HG03135 (cell line): ENCODE results near the gene PPRC1.

Source experiments
- ATAC-seq: cut with Tn5 transposase; IDR thresholded peaks from one replicate; pipeline ENCODE4 v1.9.1; 2021; ENCODE audit warnings: mild to moderate bottlenecking, moderate library complexity; ENCODE audit not compliant: unreplicated experiment

The PPRC1 gene

DNA sequence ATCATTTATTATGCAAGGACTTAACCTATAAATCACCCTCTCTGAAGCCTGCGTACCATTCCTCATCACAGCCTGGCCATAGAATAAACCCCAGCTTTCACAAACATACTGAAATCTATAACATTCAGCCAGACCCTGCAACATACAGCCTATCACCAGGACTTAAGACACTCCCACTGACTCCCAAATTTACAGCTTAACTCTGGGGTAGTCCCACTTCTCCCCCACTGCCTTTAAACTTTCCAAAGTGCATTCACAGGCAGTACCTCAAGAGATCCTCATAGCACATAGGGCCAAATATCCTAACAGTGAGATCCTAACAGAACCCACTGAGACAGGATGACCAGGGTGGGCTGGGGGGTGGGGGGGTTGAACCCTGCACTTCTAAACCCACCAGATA is 16.2 kb upstream of the PPRC1 start:
- ATAC-seq, result no peak

DNA sequence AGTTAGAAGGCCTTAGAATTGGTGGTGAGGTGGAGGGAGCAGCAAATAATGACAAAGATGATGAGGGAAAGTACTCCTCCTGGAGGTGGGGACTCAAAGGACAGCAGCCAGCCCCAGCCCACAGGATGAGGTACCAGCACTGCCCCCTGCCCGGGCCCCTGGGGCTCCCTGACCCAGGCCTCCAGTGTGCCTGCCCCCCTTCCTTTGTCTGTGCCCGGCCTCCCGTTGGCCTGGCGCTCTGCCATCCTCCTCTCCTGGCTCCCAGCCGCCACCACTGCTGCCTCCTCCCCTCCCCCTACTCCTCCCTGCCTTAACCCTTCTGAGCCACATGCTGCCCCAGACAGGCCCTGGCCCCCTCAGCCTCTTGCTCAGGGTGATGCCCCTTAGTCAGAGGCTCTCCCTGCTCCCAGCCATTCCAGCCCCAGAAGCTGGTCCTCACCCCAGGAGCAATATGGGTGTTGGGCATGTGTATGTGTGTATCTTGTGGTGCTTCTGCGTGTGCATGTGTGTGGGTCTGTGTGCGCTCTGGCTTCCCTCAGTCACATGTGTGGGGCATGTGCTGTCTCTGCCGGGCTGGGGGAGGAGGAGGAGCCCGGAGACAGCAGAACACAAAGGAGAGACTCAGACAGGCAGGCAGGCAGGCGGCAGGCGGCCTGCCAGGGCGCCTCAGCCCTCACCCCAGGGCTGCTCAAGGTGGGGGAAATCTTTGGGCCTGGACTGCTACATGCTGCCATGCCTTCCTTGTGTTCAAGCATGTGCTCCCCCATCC is 15.3 kb upstream of the PPRC1 start:
- ATAC-seq, result no peak

DNA sequence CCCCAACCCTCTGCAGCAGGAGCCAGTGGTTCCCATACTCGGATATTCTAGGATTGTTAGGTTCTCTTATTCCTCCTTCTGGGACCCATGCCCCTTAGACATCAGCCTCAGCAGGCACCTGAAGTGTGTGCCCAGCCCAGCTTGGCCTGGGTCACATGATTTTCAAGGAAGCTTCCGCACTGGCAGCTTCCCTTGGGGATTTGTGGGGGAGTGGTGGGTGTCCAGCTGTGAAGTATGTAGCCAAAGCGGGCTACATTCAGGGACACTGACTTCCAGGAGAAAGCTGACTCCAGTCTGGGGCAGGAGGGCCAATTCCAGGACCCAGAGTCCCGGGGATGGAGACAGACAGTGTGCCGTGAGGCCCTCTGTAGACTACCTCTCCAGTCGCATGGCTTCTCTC is 14.0 kb upstream of the PPRC1 start:
- no peak for ATAC-seq

DNA sequence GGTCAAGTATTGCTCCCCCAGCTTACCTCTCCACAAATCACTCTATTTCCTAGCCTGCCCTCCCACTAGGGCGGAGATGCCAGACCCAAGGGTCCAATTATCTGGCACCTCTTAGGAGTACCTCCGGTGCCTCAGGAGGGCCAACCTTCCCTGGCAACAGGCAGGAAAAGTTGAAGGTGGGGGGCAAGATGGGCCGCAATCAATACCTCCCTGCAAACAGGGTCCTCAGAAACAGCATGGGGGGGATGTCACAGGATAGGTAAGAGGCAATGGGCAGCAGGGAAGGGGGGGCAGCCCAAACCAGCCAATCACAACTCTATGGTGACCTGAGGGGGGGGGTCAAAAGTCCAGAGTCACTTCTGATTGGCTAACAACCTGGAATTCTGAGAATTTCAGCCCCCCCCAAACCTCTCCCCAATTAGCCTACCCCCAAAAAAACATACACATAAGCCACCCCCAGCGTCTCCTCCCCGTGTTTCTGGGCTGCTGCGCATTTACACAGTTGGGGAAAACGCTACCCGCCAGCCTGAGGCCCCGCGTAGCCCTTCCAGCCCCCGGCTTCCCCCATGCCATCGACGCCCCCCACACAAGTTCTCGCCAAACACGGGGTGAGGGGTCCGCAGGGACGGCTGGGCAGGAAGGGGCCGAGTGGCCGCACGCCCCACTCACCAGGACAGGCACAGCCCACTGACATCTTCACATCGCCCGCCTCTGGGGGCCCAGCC is 13.3 kb upstream of the PPRC1 start:
- no peak for ATAC-seq

DNA sequence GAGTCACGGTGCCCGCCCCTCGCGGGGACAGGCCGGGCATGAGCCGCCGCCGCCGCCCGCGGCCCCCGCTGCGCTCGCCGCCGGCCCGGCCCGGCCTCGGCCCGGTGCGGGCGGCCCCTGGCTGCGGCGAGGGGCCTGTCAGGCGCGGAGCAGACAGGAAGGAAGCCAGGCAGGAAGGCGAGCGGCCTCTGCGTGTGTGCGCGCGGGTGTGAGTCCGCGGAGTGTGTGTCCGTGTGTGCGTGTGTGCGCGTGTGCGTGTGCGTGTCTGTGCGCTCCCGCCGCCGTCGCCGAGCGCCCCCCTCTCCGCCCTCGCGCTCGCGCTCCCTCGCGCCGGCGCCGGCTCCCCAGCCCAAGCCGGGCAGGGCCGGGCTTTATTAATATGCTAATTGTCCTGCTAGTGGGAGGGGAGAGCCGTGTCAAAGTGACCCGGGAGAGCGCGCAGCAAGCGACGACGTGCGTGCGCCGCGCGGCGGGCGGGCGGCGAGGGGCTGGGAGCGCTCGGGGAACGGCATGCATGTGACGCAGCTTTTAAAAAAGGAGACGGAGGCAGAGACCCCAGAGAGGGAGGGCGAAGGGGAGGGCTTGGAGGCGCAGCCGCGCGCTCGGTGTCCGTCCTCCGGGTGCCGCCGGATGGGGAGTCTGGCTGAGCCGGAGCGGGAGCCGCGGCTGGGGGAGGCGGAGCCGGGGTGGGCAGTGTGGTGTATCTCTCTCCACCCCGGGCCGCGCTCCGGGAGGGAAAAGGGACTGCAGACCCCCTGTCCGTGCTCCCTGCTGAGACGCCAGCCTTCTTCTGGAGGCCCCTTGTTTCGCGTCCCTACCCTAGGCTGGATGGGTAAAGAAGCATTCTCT is 12.5 kb upstream of the PPRC1 start, which contains the start of gene LDB1:
Gene LDB1 (minus strand): TSS at position 227 of the 849 bp plus-strand sequence. CDS start 258 bp downstream, outside the sequence.
- peak; percentile 59 for ATAC-seq

DNA sequence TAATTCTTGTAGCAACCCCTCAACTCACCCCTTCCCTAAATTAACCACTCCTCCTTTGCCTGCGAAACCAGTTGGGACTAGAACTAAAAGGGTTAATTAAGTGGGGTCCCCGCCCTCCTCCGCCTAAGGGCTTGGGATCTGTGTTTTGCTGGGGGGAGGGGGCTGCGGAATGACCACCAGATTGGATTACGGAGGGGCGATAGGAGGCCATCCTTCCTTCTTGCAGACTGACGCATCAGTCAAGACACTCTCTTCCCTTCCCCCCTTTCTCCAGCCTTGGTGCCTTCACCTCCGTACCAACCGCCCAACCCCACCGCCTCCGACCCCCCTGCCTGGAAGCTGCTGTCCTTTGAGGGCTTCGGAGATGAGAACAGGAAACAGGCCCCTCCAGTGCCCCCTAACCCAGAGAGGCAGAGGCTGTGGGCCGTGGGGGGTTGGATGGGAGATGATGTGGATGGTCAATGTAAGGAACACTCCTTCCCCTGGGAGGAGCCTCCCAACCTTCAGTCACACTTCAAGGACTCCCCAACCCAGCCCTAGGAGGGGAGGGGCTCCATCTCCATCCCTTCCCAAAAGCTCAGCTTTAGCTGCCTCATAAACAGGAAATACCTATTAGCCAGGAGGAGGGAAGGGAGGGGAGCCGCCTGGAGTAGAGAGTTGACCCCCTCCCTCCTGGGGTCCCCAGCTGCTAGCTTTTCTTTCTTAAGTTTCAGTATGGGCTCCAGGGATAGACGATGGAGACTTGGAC is 11.7 kb upstream of the PPRC1 start:
- ATAC-seq, result no peak

DNA sequence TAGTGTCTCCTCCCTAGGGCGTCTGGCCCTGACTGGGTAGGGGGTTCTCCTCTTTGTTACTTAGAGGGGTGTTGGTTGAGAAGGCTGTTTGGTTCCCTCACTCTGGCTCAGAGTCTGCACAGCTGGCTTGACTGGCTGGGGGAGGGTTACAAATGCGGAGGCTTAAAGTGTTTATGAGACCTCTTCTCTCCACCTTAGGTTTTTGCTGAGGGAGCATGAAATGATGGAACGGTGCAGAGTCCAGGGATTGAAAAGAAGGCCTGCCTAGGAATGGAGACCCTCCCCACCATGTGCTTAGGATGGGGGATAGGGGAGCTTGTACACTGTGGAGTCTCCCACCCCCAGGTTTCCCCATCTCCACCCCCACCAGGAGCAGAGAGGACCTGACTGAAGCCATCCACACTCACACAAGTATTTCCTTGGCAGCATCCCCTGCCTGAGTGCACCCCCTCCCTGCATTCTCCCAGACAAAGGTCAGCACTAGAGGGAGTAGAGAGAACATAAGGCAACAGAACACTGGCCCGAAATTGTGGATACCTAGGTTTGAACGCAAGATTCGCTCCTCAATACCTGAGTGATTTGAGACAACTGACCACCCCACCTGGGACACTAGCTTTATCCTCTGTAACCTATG is 11.0 kb upstream of the PPRC1 start:
- ATAC-seq, result no peak

DNA sequence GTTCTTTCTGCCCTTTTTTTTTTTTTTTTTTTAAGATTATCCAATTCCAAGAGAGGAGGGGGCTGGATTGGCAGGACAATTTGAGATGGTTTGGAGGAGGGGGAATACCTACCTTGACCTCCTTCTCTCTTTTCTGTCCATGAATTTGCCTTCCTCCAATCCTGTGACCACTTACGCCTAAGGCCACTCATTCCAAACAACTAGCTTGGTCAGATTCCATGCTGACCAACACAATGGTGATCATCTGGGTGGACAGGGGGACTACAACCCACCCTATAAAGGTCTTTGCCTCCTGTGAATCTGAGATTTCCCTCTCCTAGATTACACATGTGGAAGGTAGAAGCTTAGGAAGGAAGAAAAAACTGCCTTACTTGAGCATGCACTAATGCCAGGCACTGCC is 10.4 kb upstream of the PPRC1 start:
- no peak for ATAC-seq

DNA sequence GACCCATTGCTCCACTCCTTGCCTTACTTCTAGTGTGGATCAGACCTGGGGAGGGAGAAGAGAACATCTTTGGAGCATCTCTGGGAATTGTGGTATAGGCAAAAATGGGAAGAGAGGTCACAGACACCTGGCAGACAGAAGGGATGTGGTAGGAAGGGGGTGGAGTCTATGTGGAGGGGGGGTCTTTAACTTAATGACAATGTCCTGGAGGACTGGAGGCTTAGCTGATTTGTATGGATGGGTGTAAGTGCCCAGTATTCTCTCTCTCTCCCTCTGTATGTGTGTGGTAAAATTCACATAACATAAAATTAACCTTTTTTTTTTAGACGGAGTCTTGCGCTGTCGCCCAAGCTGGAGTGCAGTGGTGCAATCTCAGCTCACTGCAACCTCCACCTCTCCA is 9.6 kb upstream of the PPRC1 start:
- ATAC-seq, result no peak

DNA sequence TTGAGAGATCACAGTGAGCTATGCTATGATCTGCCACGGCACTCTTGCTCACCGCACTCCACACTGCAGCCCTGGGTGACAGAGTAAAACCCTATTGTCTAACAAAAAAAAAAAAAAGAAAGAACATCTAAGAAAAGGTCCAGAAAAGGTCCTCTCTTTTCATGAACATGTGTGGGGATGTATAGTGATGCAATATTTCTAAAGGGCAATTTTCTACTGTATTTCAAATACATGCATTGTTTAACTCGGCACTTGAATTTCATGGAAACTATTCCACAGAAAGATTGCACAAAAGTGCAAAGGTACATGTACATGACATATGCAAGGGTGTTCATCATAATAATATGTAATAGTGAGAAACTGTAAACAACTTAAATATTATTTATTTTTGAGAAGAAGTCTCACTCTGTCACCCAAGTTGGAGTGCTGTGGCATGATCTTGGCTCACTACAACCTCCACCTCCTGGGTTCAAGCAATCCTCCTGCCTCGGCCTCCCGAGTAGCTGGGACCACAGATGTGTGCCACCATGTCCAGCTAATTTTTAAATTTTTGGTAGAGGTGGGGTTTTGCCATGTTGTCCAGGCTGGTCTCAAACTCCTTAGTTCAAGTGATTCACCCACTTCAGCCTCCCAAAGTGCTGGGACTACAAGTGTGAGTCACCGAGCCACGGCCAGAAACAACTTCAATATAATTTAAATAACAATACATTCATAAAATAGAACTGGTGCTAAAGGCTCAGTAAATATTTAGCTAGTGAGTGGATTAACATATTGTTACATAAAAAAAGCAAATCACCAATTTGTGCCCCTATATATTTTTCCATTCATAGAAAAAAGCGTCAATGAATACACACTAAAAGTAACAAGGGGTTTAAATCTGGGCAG is 1.3 kb upstream of the PPRC1 start:
- no peak for ATAC-seq

DNA sequence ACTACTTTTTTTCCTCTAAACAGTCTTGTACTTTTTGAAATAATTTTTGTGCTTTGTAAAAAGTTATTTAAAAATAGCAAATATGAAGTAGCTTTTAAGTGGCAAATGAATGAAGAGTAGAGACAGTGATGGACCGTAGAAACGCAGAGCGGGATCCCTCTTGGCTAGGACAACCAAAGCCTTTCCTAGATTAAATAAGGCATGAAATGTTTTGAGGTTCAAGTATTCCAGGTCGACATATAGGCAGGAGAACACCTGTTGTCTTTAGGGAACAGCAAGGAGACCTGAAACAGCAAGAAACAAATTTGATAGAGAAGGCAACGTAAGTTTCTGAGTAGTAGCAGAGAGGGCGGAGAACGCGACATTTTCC is 662 bp upstream of the PPRC1 start:
- ATAC-seq, result no peak

DNA sequence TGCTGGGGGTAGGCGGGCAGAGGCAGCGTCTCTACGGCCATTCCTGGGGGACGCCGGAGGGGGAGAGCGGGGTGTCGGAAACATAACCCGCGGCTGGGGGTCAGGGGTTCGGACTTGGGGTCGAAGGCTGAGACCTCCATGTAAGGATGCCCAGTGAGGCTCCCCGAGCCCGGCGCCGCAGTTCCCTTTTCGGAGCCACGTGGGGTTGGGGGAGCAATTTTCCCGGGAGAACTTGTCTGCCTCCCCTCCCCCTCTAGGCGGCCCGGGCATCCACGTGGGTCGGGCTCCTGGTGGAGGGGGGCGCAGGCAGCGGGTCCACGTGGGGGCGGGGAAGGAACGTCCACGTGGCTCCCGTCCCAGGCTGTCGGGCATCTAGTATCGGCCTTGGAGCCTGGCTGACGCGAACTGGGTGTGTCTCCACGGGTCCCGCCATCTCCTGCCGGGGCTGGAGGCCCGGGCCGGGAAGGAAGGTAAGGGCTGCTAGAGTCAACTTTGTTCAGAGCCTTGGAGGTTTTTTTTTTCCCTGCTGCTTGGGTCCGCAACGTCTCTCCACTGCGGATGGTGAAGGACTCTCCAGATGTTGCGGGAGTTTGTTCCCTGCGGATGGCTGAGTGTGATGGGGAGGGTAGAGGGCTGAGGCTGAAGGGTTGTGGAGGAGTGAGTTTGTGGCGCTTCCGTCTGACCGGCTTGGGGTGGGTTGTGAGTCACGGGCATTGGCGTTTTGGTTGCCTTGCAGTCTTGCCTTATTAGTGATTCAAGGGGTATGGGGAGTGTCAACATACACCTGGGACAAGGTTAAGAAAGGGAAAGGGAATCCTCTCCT is 744 bp downstream of the PPRC1 start:
- ATAC-seq, result no peak

DNA sequence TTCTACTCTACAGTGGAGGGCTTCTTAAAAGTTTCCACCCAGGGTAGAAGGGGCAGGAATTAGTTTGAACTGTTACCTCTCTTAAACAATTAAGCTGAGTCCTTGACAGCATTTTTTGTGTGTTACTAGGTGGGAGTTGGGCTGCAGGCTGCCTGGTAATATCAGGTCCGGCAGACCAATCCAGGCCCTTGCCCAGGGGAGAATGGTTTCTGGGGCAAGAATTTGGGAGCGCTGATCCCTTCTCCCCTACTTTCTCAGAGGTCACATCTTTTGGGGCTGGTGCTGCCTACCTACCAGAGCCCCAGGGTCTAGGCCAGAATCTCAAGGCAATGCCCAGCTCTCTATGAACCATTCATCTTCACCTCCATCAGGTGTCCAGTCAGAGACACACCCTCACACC is 1.6 kb downstream of the PPRC1 start:
- ATAC-seq, result no peak

DNA sequence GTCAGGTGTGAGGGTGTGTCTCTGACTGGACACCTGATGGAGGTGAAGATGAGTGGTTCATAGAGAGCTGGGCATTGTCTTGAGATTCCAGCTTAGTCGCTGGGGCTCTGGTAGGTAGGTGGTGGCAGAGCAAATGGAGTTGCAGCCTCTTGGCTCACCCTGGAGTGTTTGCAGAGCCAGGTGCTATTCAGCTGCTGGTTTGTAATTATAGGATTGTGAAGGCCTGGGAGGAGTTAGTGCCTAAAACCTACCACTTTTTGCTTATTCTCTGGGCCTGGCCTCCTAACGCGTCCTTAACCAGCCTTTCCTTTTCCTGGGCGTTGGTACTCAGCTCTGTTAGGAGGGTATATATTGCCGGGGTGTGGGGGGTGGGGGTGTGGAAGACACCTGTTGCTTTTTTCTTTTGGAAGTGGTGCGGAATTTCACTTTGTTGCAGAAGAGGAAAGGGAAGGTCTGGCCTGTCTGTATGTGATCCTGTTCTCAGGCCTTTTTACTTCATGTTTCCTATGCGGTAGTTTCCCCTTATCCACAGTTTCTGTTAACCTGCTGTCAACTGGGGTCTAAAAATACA is 3.2 kb downstream of the PPRC1 start:
- ATAC-seq, result no peak

DNA sequence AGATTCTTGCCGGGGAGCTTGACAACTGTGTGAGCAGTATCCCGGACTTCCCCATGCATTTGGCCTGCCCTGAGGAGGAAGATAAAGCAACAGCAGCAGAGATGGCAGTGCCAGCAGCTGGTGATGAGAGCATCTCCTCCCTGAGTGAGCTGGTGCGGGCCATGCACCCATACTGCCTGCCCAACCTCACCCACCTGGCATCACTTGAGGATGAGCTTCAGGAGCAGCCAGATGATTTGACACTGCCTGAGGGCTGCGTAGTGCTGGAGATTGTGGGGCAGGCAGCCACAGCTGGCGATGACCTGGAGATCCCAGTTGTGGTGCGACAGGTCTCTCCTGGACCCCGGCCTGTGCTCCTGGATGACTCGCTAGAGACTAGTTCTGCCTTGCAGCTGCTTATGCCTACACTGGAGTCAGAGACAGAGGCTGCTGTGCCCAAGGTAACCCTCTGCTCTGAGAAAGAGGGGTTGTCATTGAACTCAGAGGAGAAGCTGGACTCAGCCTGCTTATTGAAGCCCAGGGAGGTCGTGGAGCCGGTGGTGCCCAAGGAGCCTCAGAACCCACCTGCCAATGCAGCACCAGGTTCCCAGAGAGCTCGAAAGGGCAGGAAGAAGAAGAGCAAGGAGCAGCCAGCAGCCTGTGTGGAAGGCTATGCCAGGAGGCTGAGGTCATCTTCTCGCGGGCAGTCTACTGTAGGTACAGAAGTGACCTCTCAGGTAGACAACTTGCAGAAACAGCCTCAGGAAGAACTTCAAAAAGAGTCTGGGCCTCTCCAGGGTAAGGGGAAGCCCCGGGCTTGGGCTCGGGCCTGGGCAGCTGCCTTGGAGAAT is 6.7 kb downstream of the PPRC1 start:
- ATAC-seq, result no peak

DNA sequence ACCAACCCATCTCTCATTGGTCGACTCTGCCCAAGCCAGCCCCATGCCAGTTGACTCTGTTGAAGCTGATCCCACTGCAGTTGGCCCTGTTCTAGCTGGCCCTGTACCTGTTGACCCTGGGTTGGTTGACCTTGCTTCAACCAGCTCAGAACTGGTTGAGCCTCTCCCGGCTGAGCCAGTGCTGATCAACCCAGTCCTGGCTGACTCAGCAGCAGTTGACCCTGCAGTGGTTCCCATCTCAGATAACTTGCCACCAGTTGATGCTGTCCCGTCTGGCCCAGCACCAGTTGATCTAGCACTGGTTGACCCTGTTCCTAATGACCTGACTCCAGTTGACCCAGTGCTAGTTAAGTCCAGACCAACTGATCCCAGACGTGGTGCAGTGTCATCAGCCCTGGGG is 7.4 kb downstream of the PPRC1 start:
- ATAC-seq, result no peak

DNA sequence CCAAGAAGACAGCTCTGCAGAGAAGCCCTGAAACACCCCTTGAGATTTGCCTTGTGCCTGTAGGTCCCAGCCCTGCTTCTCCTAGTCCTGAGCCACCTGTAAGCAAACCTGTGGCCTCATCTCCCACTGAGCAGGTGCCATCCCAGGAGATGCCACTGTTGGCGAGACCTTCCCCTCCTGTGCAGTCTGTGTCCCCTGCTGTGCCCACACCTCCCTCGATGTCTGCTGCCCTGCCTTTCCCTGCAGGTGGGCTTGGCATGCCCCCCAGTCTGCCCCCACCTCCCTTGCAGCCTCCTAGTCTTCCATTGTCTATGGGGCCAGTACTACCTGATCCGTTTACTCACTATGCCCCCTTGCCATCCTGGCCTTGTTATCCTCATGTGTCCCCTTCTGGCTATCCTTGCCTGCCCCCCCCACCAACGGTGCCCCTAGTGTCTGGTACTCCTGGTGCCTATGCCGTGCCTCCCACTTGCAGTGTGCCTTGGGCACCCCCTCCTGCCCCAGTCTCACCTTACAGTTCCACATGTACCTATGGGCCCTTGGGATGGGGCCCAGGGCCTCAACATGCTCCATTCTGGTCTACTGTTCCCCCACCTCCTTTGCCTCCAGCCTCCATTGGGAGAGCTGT is 8.2 kb downstream of the PPRC1 start:
- ATAC-seq, result no peak
